HL-60 (cell line): ENCODE results near the gene ATXN7L1.

ENCODE experiments used
- GABPA ChIP-seq: IDR thresholded peaks from 2 replicates; pipeline ENCODE4 v1.6.1; 2012; ENCODE audit warnings: low read depth
- POLR2AphosphoS5 ChIP-seq: IDR thresholded peaks from 2 replicates; pipeline ENCODE4 v1.6.1; 2012; ENCODE audit warnings: low read depth
- TF ChIP-seq, protein P1 (sequence below): IDR thresholded peaks from one replicate; pipeline ENCODE4 v1.5.1; 2011; ENCODE audit warnings: low read length, control low read depth, inconsistent platforms; ENCODE audit not compliant: insufficient read depth
- TF ChIP-seq, protein P2 (sequence below): IDR thresholded peaks from 2 replicates; pipeline ENCODE4 v1.6.1; 2012; ENCODE audit warnings: low read depth; ENCODE audit not compliant: insufficient replicate concordance

DNA sequence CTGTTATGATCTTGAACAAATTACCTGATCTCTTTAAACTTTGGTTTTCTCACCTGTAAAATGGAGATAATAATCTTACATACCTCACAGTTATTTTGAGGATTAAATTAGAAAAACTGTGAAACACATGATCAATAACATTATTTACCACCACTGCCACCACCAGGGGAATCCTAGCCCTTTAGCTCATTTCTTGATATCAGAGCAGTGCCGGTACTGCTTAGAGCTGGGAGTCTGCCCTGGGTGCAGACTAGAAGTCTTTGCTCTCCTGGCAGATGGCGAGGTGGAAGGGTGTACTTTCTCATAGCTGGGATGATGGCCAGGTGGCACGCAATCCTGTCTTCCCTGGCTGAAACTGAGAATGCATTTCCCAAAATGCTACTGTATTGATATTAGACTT lies 282.4 kb downstream of the ATXN7L1 start:
- TF ChIP-seq POLR2AphosphoS5 (no peak), GABPA (no peak)
- TF ChIP-seq, protein P1, sequence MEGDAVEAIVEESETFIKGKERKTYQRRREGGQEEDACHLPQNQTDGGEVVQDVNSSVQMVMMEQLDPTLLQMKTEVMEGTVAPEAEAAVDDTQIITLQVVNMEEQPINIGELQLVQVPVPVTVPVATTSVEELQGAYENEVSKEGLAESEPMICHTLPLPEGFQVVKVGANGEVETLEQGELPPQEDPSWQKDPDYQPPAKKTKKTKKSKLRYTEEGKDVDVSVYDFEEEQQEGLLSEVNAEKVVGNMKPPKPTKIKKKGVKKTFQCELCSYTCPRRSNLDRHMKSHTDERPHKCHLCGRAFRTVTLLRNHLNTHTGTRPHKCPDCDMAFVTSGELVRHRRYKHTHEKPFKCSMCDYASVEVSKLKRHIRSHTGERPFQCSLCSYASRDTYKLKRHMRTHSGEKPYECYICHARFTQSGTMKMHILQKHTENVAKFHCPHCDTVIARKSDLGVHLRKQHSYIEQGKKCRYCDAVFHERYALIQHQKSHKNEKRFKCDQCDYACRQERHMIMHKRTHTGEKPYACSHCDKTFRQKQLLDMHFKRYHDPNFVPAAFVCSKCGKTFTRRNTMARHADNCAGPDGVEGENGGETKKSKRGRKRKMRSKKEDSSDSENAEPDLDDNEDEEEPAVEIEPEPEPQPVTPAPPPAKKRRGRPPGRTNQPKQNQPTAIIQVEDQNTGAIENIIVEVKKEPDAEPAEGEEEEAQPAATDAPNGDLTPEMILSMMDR, result no peak
- TF ChIP-seq, protein P2, sequence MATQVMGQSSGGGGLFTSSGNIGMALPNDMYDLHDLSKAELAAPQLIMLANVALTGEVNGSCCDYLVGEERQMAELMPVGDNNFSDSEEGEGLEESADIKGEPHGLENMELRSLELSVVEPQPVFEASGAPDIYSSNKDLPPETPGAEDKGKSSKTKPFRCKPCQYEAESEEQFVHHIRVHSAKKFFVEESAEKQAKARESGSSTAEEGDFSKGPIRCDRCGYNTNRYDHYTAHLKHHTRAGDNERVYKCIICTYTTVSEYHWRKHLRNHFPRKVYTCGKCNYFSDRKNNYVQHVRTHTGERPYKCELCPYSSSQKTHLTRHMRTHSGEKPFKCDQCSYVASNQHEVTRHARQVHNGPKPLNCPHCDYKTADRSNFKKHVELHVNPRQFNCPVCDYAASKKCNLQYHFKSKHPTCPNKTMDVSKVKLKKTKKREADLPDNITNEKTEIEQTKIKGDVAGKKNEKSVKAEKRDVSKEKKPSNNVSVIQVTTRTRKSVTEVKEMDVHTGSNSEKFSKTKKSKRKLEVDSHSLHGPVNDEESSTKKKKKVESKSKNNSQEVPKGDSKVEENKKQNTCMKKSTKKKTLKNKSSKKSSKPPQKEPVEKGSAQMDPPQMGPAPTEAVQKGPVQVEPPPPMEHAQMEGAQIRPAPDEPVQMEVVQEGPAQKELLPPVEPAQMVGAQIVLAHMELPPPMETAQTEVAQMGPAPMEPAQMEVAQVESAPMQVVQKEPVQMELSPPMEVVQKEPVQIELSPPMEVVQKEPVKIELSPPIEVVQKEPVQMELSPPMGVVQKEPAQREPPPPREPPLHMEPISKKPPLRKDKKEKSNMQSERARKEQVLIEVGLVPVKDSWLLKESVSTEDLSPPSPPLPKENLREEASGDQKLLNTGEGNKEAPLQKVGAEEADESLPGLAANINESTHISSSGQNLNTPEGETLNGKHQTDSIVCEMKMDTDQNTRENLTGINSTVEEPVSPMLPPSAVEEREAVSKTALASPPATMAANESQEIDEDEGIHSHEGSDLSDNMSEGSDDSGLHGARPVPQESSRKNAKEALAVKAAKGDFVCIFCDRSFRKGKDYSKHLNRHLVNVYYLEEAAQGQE, result no peak
